ENCODE data around the gene STARD10.
"Not testable (repeated sequence)": the region's sequence is repeated elsewhere in the genome, so short reads cannot be mapped to it uniquely, and the experiment has no call there.

Gene STARD10

GRCh38 chr11:72827656-72828055, 33.8 kb upstream of the STARD10 start:
- DNase-seq: not testable (repeated sequence)

GRCh38 chr11:72826942-72827480, 33.2 kb upstream of the STARD10 start:
- in situ Hi-C loops (cut with HindIII; ENCODE audit: low pct_ligation_motif_present, low pct_unique_long_range_greater_than_20kb, low sequenced_read_pairs): no loop called here
- no peak for DNase-seq

More at GRCh38 chr11:72827656-72828055, 33.8 kb upstream of the STARD10 start:
- in situ Hi-C loops (cut with HindIII; ENCODE audit: low pct_ligation_motif_present, low pct_unique_long_range_greater_than_20kb, low sequenced_read_pairs): not testable (repeated sequence)

GRCh38 chr11:72826191-72826941, 32.5 kb upstream of the STARD10 start:
- DNase-seq: no peak
- in situ Hi-C loops (cut with HindIII; ENCODE audit: low pct_ligation_motif_present, low pct_unique_long_range_greater_than_20kb, low sequenced_read_pairs): no loop called here

GRCh38 chr11:72825661-72826060, 31.8 kb upstream of the STARD10 start:
- in situ Hi-C loops (cut with HindIII; ENCODE audit: low pct_ligation_motif_present, low pct_unique_long_range_greater_than_20kb, low sequenced_read_pairs): no loop called here
- DNase-seq: no peak

GRCh38 chr11:72824811-72825505, 31.1 kb upstream of the STARD10 start:
- DNase-seq: no peak
- in situ Hi-C loops (cut with HindIII; ENCODE audit: low pct_ligation_motif_present, low pct_unique_long_range_greater_than_20kb, low sequenced_read_pairs): no loop called here

- no peak for DNase-seq
- in situ Hi-C loops (cut with HindIII; ENCODE audit: low pct_ligation_motif_present, low pct_unique_long_range_greater_than_20kb, low sequenced_read_pairs): no loop called here
Observed at GRCh38 chr11:72824020-72824419, 30.2 kb upstream of the STARD10 start.

GRCh38 chr11:72823105-72823804, 29.4 kb upstream of the STARD10 start:
- no peak for DNase-seq
- in situ Hi-C loops (cut with HindIII; ENCODE audit: low pct_ligation_motif_present, low pct_unique_long_range_greater_than_20kb, low sequenced_read_pairs): no loop called here

GRCh38 chr11:72821920-72822799, 28.3 kb upstream of the STARD10 start:
- DNase-seq: peak; percentile 87
- in situ Hi-C loops (cut with HindIII; ENCODE audit: low pct_ligation_motif_present, low pct_unique_long_range_greater_than_20kb, low sequenced_read_pairs): no loop called here

- in situ Hi-C loops (cut with HindIII; ENCODE audit: low pct_ligation_motif_present, low pct_unique_long_range_greater_than_20kb, low sequenced_read_pairs): no loop called here
- DNase-seq: no peak
Observed at GRCh38 chr11:72821221-72821919, 27.5 kb upstream of the STARD10 start.

GRCh38 chr11:72820439-72821139, 26.7 kb upstream of the STARD10 start:
- no peak for DNase-seq
- in situ Hi-C loops (cut with HindIII; ENCODE audit: low pct_ligation_motif_present, low pct_unique_long_range_greater_than_20kb, low sequenced_read_pairs): no loop called here

- in situ Hi-C loops (cut with HindIII; ENCODE audit: low pct_ligation_motif_present, low pct_unique_long_range_greater_than_20kb, low sequenced_read_pairs): loop anchor here (10.0 kb wide), 1 partner anchor 64 kb away; the partner anchor contains the start of gene ARAP1
- DNase-seq: no peak
Observed at GRCh38 chr11:72818971-72819370, 25.1 kb upstream of the STARD10 start.

GRCh38 chr11:72817966-72818365, 24.1 kb upstream of the STARD10 start:
- DNase-seq: no peak
- in situ Hi-C loops (cut with HindIII; ENCODE audit: low pct_ligation_motif_present, low pct_unique_long_range_greater_than_20kb, low sequenced_read_pairs): loop anchor here (10.0 kb wide), 1 partner anchor 63 kb away; the partner anchor contains the start of gene ARAP1

GRCh38 chr11:72816404-72816990, 22.6 kb upstream of the STARD10 start:
- DNase-seq: no peak
- in situ Hi-C loops (cut with HindIII; ENCODE audit: low pct_ligation_motif_present, low pct_unique_long_range_greater_than_20kb, low sequenced_read_pairs): loop anchor here (10.0 kb wide), 1 partner anchor 62 kb away; the partner anchor contains the start of gene ARAP1

- in situ Hi-C loops (cut with HindIII; ENCODE audit: low pct_ligation_motif_present, low pct_unique_long_range_greater_than_20kb, low sequenced_read_pairs): loop anchor here (10.0 kb wide), 1 partner anchor 60 kb away; the partner anchor contains the start of gene ARAP1
- DNase-seq: no peak
Observed at GRCh38 chr11:72815110-72815618, 21.3 kb upstream of the STARD10 start.

GRCh38 chr11:72814286-72815109, 20.7 kb upstream of the STARD10 start, which contains the start of gene ATG16L2:
TSS of gene ATG16L2 (plus strand) at chr11:72814411. CDS start at chr11:72814446, 35 bp downstream.
- in situ Hi-C loops (cut with HindIII; ENCODE audit: low pct_ligation_motif_present, low pct_unique_long_range_greater_than_20kb, low sequenced_read_pairs): loop anchor here (10.0 kb wide), 1 partner anchor 60 kb away; the partner anchor contains the start of gene ARAP1
- DNase-seq: peak; percentile 83

Measured in ACHN (cell line).